WTC11 (cell line): ENCODE measurements around the gene CENPX.

Source experiments
- AR ChIP-seq: fragments of 250-450 bp; sonication (Bioruptor Pico); IDR thresholded peaks from 2 replicates; pipeline ENCODE4 v1.9.0; 2021; ENCODE audit warnings: mild to moderate bottlenecking
- ATF2 ChIP-seq: sonication (generic); formaldehyde crosslinking; IDR thresholded peaks from 2 replicates; pipeline ENCODE4 v1.8.1; 2022; ENCODE audit warnings: low read depth, missing genetic modification reagents, borderline replicate concordance
- FOXJ3 ChIP-seq: sonication (generic); formaldehyde crosslinking; IDR thresholded peaks from 2 replicates; pipeline ENCODE4 v1.9.0; 2021; ENCODE audit warnings: missing genetic modification reagents, mild to moderate bottlenecking, borderline replicate concordance
- FOXP1 ChIP-seq: sonication (generic); formaldehyde crosslinking; IDR thresholded peaks from 2 replicates; pipeline ENCODE4 v1.8.0; 2022; ENCODE audit warnings: missing genetic modification reagents, mild to moderate bottlenecking, moderate library complexity, borderline replicate concordance
- HMGXB4 ChIP-seq: sonication (generic); formaldehyde crosslinking; IDR thresholded peaks from 2 replicates; pipeline ENCODE4 v1.8.1; 2023; ENCODE audit warnings: mild to moderate bottlenecking, moderate library complexity, missing genetic modification reagents
- ZBTB43 ChIP-seq: sonication (generic); formaldehyde crosslinking; IDR thresholded peaks from 2 replicates; pipeline ENCODE4 v1.8.1; 2023; ENCODE audit warnings: mild to moderate bottlenecking, missing genetic modification reagents
- ZNF219 ChIP-seq: sonication (generic); formaldehyde crosslinking; IDR thresholded peaks from 2 replicates; pipeline ENCODE4 v1.8.0; 2023; ENCODE audit warnings: missing genetic modification reagents, mild to moderate bottlenecking, borderline replicate concordance
- ZNF317 ChIP-seq: sonication (generic); formaldehyde crosslinking; IDR thresholded peaks from 2 replicates; pipeline ENCODE4 v1.8.1; 2023; ENCODE audit warnings: low read depth, mild to moderate bottlenecking, moderate library complexity, missing genetic modification reagents, borderline replicate concordance
- TF ChIP-seq, protein P1 (sequence below): fragments of 200-600 bp; IDR thresholded peaks from 2 replicates; pipeline ENCODE4 v1.8.0; 2022; ENCODE audit warnings: antibody characterized with exemption

DNA sequence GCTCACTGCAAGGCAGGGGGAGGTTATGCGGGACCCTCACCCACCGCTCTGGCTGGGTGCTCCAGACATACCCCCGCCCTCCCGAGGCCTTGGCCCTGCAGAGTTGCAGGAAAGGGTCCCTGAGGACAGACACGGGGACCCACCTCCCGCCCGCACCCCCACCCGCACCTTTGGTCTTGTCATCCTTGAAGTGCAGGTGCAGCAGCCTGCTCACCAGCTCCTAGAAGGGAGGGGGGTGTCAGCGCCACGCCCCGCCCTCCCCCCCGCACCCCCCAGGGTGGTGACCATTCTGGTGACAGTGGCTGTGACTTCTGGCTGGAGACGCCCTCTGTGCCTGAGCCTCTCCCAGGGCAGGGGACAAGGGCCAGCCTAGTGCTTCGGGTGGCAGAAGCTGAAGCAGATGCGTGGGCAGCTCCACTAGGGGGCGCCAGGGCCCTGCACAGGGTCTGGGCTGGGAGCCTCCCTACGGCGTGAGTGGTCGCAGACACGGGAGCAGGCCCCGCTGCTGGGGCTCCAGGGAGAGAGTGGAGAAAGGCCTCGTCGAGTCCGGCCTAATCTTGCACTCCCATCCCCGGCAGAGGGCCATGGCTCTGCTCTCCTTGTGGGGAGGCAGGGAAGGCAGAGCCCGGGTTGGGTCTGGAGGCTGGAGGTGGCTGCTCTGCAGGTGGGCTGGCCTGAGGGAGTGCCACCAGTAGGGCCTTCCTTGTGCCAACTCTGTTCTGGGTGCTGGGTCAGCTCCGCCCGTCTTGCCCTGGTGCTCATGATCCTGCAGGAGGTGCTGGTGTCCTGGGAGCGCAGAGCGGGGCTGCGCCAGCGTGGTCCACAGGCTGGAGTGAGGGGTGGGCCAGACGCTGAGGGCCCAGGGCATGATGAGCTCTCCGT, 2.7 kb downstream of the CENPX start:
- TF ChIP-seq, protein P1, sequence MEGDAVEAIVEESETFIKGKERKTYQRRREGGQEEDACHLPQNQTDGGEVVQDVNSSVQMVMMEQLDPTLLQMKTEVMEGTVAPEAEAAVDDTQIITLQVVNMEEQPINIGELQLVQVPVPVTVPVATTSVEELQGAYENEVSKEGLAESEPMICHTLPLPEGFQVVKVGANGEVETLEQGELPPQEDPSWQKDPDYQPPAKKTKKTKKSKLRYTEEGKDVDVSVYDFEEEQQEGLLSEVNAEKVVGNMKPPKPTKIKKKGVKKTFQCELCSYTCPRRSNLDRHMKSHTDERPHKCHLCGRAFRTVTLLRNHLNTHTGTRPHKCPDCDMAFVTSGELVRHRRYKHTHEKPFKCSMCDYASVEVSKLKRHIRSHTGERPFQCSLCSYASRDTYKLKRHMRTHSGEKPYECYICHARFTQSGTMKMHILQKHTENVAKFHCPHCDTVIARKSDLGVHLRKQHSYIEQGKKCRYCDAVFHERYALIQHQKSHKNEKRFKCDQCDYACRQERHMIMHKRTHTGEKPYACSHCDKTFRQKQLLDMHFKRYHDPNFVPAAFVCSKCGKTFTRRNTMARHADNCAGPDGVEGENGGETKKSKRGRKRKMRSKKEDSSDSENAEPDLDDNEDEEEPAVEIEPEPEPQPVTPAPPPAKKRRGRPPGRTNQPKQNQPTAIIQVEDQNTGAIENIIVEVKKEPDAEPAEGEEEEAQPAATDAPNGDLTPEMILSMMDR, result peak; percentile 85
- no peak for TF ChIP-seq ATF2 (CRISPR knock-in tag)
- no peak for TF ChIP-seq ZNF317 (CRISPR knock-in tag)
- no peak; the same call in 1 of the 2 replicates for TF ChIP-seq FOXP1 (CRISPR knock-in tag)
- no peak for TF ChIP-seq HMGXB4 (CRISPR knock-in tag)
- no peak for TF ChIP-seq ZNF219 (CRISPR knock-in tag)
- no peak for TF ChIP-seq ZBTB43 (CRISPR knock-in tag)
- no peak for TF ChIP-seq AR (CRISPR knock-in tag)
- TF ChIP-seq FOXJ3 (CRISPR knock-in tag), result no peak
